Testis (tissue), 5 donors: ENCODE data around the gene MAGEA8. TPM values are rescaled to one million over a fixed set of nuclear protein-coding genes. Genes with fewer than 3 reads are reported as not detected.
"Not testable (repeated sequence)": the region's sequence is repeated elsewhere in the genome, so short reads cannot be mapped to it uniquely, and the experiment has no call there.

Experiments used
- DNase-seq: peaks from one replicate; pipeline ENCODE4 v3.0.0-alpha.2; 2019
- H3K27ac ChIP-seq, 2 donors: fragments of 200-600 bp; sonication (generic); one replicate each; pipeline ENCODE4 v1.5.1; 2019
- H3K27me3 ChIP-seq: fragments of 200-600 bp; sonication (generic); one replicate; pipeline ENCODE4 v1.5.1; 2019
- H3K36me3 ChIP-seq: fragments of 200-600 bp; sonication (generic); one replicate; pipeline ENCODE4 v1.5.1; 2017; ENCODE audit warnings: low read depth; ENCODE audit errors: missing control alignments
- H3K4me1 ChIP-seq: fragments of 200-600 bp; sonication (generic); one replicate; pipeline ENCODE4 v1.5.1; 2019
- H3K4me3 ChIP-seq, 2 donors: fragments of 200-600 bp; sonication (generic); one replicate each; pipeline ENCODE4 v1.5.1; 2017 to 2019
- H3K9me3 ChIP-seq: fragments of 200-600 bp; sonication (generic); one replicate; pipeline ENCODE4 v1.5.1; 2017
- POLR2A ChIP-seq: fragments of 450-650 bp; IDR thresholded peaks from one replicate; pipeline ENCODE4 v1.6.1; 2017; ENCODE audit warnings: antibody characterized with exemption, mild to moderate bottlenecking, moderate library complexity
- WGBS, 2 donors: methylation state at CpG; one replicate each; pipeline ENCODE4 v1.1.5; 2018; 5-methylcytosine and 5-hydroxymethylcytosine counted together
- intact Hi-C: fragments of 100-400 bp; cut with DNase I; formaldehyde crosslinking; loops from one replicate; pipeline ENCODE4 v1.15.1; 2023; ENCODE audit warnings: low total_unique reads
- long read RNA-seq, 2 donors: transcript quantifications; one replicate each; lab custom pipeline, GENCODE V29; 2026
- polyA plus RNA-seq: library from polyadenylated mRNA; stranded (reverse); fragments of 350-450 nt; fragmentation: Illumina TruSeq; extraction: RNeasy Lipid Tissue Mini Kit (QIAGEN cat#74804); gene quantifications from one replicate; pipeline ENCODE4 v1.2.3, GENCODE V29; 2014; ENCODE audit warnings: low read depth, low replicate concordance; ENCODE audit not compliant: insufficient read depth
- total RNA-seq, 2 donors: library from RNA; depleted of rRNA; stranded (reverse); fragments of >200 nt; gene quantifications; one replicate each; pipeline ENCODE4 v1.2.3, GENCODE V29; 2016
- TF ChIP-seq, protein P1 (sequence below), 3 experiments: fragments of 450-650 bp in 2 of 3; fragments of 200-600 bp in 1 of 3; sonication (generic) in 1 of 3; IDR thresholded peaks; one replicate each; pipeline ENCODE4 v1.5.1; 2016 to 2019; ENCODE audit warnings: antibody characterized with exemption in 3 of 3, mild to moderate bottlenecking in 2 of 3, moderate library complexity in 1 of 3

MAGEA8 gene
- total RNA-seq (1 to 10 TPM; 1.1 to 2.0 TPM), polyA plus RNA-seq (2.9 TPM)
- long read RNA-seq, donor 1: 0 reads
- long read RNA-seq, donor 2: 0 reads

- intact Hi-C loops: no loop called here
- WGBS, 2 donors: 54% methylated on average over 17 of the region's 33 CpGs; no CpG with 5 or more reads in 1 of the 2 donors
- no peaks in the 10 kb centered on the region for H3K9me3 ChIP-seq
- no peaks in the 10 kb centered on the region for H3K36me3 ChIP-seq
- no peaks in the 10 kb centered on the region for H3K4me1 ChIP-seq
- H3K4me3 ChIP-seq: peak within 1 kb of the TSS in 1 of 2 donors; percentile 23
- no peaks in the 10 kb centered on the region for H3K27me3 ChIP-seq
- no peak for TF ChIP-seq POLR2A
- TF ChIP-seq, protein P1, sequence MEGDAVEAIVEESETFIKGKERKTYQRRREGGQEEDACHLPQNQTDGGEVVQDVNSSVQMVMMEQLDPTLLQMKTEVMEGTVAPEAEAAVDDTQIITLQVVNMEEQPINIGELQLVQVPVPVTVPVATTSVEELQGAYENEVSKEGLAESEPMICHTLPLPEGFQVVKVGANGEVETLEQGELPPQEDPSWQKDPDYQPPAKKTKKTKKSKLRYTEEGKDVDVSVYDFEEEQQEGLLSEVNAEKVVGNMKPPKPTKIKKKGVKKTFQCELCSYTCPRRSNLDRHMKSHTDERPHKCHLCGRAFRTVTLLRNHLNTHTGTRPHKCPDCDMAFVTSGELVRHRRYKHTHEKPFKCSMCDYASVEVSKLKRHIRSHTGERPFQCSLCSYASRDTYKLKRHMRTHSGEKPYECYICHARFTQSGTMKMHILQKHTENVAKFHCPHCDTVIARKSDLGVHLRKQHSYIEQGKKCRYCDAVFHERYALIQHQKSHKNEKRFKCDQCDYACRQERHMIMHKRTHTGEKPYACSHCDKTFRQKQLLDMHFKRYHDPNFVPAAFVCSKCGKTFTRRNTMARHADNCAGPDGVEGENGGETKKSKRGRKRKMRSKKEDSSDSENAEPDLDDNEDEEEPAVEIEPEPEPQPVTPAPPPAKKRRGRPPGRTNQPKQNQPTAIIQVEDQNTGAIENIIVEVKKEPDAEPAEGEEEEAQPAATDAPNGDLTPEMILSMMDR (IDR thresholded peaks at IDR 0.05): no peak
- H3K27ac ChIP-seq: no peak within 1 kb of the TSS
- peak; percentile 14 for DNase-seq
Measured at GRCh38 chrX:149881081-149881711, at the start of gene MAGEA8. Gene MAGEA8 (plus strand): TSS chrX:149881183. CDS start chrX:149884273, 3,090 bp downstream.

DNA sequence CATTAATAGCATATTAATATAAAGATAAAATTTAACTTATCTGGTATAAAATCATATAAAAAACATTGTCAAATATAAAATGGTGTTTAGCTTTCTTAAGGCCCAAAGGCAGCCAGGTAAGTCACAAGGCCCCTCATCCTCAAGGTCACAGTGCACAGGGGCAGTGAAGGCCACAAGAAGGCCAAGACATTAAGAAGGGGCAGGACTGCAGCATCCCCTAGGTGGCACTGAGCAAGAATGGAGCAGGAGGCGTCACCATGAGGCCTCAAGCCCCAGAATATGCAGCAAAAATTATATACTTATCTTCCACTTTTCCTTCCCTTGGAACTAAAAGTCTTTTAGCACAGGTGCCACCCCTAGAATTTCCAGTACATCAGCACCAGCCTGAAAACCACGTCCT is 49.5 kb upstream of the MAGEA8 start:
- intact Hi-C loops: no loop called here
- no peaks in the 10 kb centered on the region for H3K36me3 ChIP-seq
- H3K27me3 ChIP-seq: no peaks in the 10 kb centered on the region
- H3K4me1 ChIP-seq: no peaks in the 10 kb centered on the region
- WGBS, 2 donors: 84 to 95% methylated on average over 2 of the region's 2 CpGs
- DNase-seq: no peak
- no peak overlapping the region for H3K27ac ChIP-seq
- no peaks in the 10 kb centered on the region for H3K9me3 ChIP-seq
- H3K4me3 ChIP-seq: no peak overlapping the region
- TF ChIP-seq POLR2A: no peak
- TF ChIP-seq, protein P1 (IDR thresholded peaks at IDR 0.05): no peak

GRCh38 chrX:149836728-149837127 is 44.3 kb upstream of the MAGEA8 start:
- intact Hi-C loops, DNase-seq, H3K9me3 ChIP-seq, H3K4me1 ChIP-seq, H3K36me3 ChIP-seq, H3K4me3 ChIP-seq, H3K27ac ChIP-seq, H3K27me3 ChIP-seq: not testable (repeated sequence)
- 72 to 89% methylated on average over 5 of the region's 5 CpGs for WGBS, 2 donors

GRCh38 chrX:149837167-149837566 is 43.8 kb upstream of the MAGEA8 start:
- Histone ChIP-seq H3K9me3 (no peaks in the 10 kb centered on the region), H3K4me1 (no peaks in the 10 kb centered on the region), H3K27ac (no peak overlapping the region), H3K27me3 (no peaks in the 10 kb centered on the region), H3K4me3 (no peak overlapping the region), H3K36me3 (no peaks in the 10 kb centered on the region)
- intact Hi-C loops: no loop called here
- no peak for TF ChIP-seq POLR2A
- TF ChIP-seq, protein P1 (IDR thresholded peaks at IDR 0.05): no peak
- no peak for DNase-seq

- H3K4me1 ChIP-seq: no peaks in the 10 kb centered on the region
- intact Hi-C loops: no loop called here
- no peak for DNase-seq
- H3K36me3 ChIP-seq: no peaks in the 10 kb centered on the region
- no peak overlapping the region for H3K27ac ChIP-seq
- no peaks in the 10 kb centered on the region for H3K27me3 ChIP-seq
- TF ChIP-seq POLR2A: no peak
- TF ChIP-seq, protein P1 (IDR thresholded peaks at IDR 0.05): no peak
- no peak overlapping the region for H3K4me3 ChIP-seq
- H3K9me3 ChIP-seq: no peaks in the 10 kb centered on the region
Measured at GRCh38 chrX:149837639-149838038, 43.3 kb upstream of the MAGEA8 start.
